Nasal cavity respiratory epithelium epithelial cell of viscerocranial mucosa (primary cell): ENCODE data around the gene PTPRN. TPM values are rescaled to one million over a fixed set of nuclear protein-coding genes. Genes with fewer than 3 reads are reported as not detected.

ENCODE experiments used
- total RNA-seq: library from RNA; depleted of rRNA; stranded (reverse); fragments of >200 nt; gene quantifications from 2 replicates; pipeline ENCODE4 v1.2.3, GENCODE V29; 2014

PTPRN gene
- total RNA-seq = not detected in 2 replicates

DNA sequence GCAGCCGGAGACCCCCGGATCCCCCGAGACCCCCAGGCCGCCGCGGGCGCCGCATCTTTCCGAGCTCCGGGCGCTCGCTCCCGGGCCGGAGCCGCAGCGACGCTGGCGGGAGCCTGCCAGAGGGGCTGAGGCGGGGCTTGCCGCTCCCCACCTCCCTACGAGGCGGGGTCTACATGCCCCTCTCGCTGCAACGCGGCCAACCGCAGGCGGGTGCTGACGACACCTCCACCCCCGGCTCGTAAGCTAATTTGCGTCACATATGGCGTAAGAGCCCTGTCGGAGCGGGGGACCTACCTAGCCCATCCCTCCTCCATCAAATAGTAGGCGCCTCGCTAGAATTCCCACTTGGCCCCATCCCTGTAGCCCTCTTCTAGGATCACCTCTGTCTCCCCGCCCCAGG is at the start of gene PTPRN:
PTPRN (minus strand) TSS at position 124 of the 400 bp plus-strand sequence; CDS start at position 55, 69 bp downstream.

DNA sequence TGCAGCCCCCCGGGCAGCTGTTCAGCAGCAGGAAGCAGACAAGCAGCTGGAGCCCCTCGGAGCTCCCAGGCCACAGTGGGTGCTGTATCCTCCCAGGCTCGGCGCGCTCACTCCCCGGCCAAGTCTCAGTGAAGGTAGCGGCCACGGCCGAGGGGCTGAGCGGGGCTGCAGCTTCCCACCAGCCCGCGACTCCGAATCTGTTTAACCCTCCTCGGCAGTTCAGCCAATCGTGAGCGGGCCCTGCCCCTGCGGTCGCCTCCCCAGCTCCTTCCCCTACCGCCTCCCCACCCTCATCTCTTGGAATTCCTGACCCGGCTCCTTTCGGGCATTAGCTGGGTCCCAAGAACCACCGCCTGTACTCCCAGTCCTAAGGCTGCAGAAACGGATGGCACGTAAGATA is 23.3 kb upstream of the PTPRN start, which contains the start of gene RESP18:
RESP18 (minus strand) TSS at position 203 of the 400 bp plus-strand sequence.

DNA sequence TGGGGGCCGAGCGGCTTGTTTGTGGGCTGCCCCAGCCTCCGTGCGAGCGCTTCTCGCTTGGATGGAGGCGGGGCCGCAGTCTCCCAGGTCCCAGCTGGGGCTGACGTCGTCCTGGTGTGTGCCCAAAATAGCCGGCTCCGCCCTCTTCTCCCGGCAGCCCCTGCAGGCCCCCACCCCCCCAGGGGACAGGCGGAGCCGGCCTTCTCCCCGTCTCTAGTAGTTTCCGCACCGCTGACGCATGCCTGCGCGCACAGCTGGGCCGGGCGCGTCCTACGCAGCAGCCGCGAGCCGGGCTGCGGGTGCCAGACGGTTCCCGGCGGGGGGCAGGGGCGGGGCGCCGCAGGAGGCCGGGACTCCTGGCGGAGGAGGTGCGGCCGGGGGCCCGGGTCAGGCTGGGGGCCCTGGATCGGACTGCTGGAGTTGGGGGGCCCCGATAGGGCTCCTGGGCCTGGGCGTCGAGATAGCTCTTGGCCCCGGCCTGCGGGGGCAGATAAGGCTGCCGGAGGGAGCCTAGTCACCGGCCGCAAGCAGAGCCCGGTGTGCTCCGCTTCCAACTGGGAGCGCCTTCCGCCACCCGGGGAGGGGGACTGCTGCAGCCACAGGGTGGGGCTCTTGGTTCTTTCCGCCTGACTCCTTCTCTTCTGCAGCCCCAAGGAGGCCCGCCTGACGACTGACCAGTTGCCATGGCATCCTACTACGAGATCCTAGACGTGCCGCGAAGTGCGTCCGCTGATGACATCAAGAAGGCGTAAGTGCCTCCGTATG is 29.9 kb downstream of the PTPRN start, which contains the start of gene DNAJB2:
DNAJB2 (plus strand) TSS at position 216 of the 765 bp plus-strand sequence; CDS start at position 684, 468 bp downstream.

DNA sequence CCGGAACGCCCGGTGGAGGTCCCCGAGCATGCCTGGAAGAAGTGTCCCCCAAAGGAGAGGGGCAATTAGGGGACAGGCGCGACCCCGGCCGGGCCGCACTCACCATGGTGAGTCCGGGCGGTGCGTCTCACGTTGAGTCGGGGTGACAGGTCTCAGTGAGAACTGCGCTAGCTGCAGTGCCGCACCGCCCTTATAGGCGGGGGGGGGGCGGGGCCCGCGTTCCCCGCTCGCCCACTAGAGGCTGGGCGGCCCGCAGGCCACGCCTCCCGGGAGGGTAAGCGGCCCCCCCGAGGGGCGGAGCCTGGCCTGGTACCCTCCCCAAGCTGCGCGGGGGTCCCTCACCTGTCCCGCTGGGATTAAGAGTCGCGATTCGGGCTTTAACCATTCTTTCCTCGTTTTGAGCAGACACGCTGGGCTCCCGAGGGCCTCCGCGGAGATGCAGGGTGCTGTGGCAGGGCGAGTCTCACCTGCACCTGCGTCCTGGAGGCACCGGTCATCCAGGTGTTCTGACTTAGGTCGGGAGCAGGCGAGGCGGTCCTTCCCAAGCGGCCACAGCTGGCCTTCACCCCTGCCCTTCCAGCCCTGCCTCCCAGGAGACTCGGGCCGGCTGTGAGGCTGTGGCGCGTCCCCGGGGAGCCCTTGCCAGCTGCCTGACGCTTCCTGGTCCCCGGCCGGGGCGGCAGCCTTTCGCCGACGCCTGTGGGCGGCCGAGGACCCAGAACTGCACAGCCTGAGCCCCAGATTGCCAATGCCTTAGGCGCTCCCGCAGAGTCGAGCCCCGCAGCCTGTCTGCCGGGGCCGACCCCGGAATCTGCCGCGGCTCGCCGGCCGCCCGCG is 55.2 kb downstream of the PTPRN start, which contains the start of gene TUBA4A:
TUBA4A (minus strand) TSS at position 166 of the 837 bp plus-strand sequence; CDS start at position 106, 60 bp downstream.

GRCh38 chr2:219252900-219253752 is 56.1 kb downstream of the PTPRN start, which contains the start of gene TUBA4B:
TUBA4B (plus strand) TSS chr2:219253243; CDS start chr2:219253408, 165 bp downstream.

GRCh38 chr2:219245148-219245898 is 63.9 kb downstream of the PTPRN start, which contains the start of the genes GLB1L and STK16:
GLB1L (minus strand) TSS chr2:219245444; CDS start chr2:219243573, 1,871 bp downstream.
STK16 (plus strand) TSS chr2:219245479; CDS start chr2:219246000, 521 bp downstream.

Other genes starting within 250 kb of the PTPRN start
- gene IHH, start 248.5 kb downstream of the PTPRN start, total RNA-seq = not detected in 2 replicates
- gene NHEJ1, start 148.6 kb downstream of the PTPRN start, total RNA-seq = 16.7 TPM in 2 replicates
- 0.68 and 3.8 TPM in 2 replicates for gene SLC23A3, start 139.4 kb downstream of the PTPRN start, total RNA-seq
- 29.2 and 32.5 TPM in 2 replicates for gene CNPPD1, start 132.5 kb downstream of the PTPRN start, total RNA-seq
- 59.1 and 87.5 TPM in 2 replicates for gene RETREG2, start 131.1 kb downstream of the PTPRN start, total RNA-seq
- 23.3 and 62.2 TPM in 2 replicates for gene ZFAND2B, start 102.6 kb downstream of the PTPRN start, total RNA-seq
- gene ABCB6, start 90.4 kb downstream of the PTPRN start, total RNA-seq = 24.3 and 37.1 TPM in 2 replicates
- gene ATG9A, start 79.8 kb downstream of the PTPRN start, total RNA-seq = 33.2 and 69.6 TPM in 2 replicates
- gene ANKZF1, start 79.6 kb downstream of the PTPRN start, total RNA-seq = 49.1 and 49.6 TPM in 2 replicates
- gene GLB1L, start 64.0 kb downstream of the PTPRN start, total RNA-seq = 3.8 and 4.4 TPM in 2 replicates
- gene STK16, start 63.9 kb downstream of the PTPRN start, total RNA-seq = 25.3 and 32.8 TPM in 2 replicates
- gene TUBA4B, start 56.2 kb downstream of the PTPRN start, total RNA-seq = not detected in 2 replicates
- gene TUBA4A, start 55.5 kb downstream of the PTPRN start, total RNA-seq = 45.5 and 70.4 TPM in 2 replicates
- 39.0 and 83.7 TPM in 2 replicates for gene DNAJB2, start 30.0 kb downstream of the PTPRN start, total RNA-seq
- not detected in 2 replicates for gene RESP18, start 23.3 kb upstream of the PTPRN start, total RNA-seq
- gene DNPEP, start 78.5 kb upstream of the PTPRN start, total RNA-seq = 50.6 and 59.5 TPM in 2 replicates
- not detected in 2 replicates for gene DES, start 109.0 kb upstream of the PTPRN start, total RNA-seq
- gene SPEG, start 125.4 kb upstream of the PTPRN start, total RNA-seq = 4.1 and 9.6 TPM in 2 replicates
- gene GMPPA, start 189.5 kb upstream of the PTPRN start, total RNA-seq = 26.6 and 49.6 TPM in 2 replicates
- 0.34 TPM in 1 of 2 replicates, not detected in the other for gene ASIC4, start 205.1 kb upstream of the PTPRN start, total RNA-seq
- gene CHPF, start 234.4 kb upstream of the PTPRN start, total RNA-seq = 145 and 201 TPM in 2 replicates
- 0.34 and 0.36 TPM in 2 replicates for gene TMEM198, start 234.6 kb upstream of the PTPRN start, total RNA-seq